Measurements from ENCODE around the gene TBC1D17. TPM values are rescaled to one million over a fixed set of nuclear protein-coding genes. Genes with fewer than 3 reads are reported as not detected.
A peak's percentile ranks its signal among the peaks of the same experiment; 100 is the strongest.

Gene TBC1D17
- polyA plus RNA-seq, 6 donors from 2014 or later, result 10.5 to 20.6 (median 12.3) TPM

GRCh38 chr19:49869009-49869483, 8.5 kb upstream of the TBC1D17 start:
- Mint-ChIP-seq H3K27ac (peak overlapping the region in 1 of 6 donors; percentile 100), H3K4me3 (no peak overlapping the region), H3K36me3 (no peaks in the 10 kb centered on the region), H3K4me1 (peaks cover 30 to 62% (median 46%) of the 10 kb centered on the region in 3 donors), H3K27me3 (no peaks in the 10 kb centered on the region), H3K9me3 (peaks cover 0 to 2% (median 0%) of the 10 kb centered on the region in 7 donors)
- ATAC-seq (ENCODE audit: low read depth in 2 of 2) (peak in 1 of 2 donors; percentile 2), DNase-seq (no peak)

DNA sequence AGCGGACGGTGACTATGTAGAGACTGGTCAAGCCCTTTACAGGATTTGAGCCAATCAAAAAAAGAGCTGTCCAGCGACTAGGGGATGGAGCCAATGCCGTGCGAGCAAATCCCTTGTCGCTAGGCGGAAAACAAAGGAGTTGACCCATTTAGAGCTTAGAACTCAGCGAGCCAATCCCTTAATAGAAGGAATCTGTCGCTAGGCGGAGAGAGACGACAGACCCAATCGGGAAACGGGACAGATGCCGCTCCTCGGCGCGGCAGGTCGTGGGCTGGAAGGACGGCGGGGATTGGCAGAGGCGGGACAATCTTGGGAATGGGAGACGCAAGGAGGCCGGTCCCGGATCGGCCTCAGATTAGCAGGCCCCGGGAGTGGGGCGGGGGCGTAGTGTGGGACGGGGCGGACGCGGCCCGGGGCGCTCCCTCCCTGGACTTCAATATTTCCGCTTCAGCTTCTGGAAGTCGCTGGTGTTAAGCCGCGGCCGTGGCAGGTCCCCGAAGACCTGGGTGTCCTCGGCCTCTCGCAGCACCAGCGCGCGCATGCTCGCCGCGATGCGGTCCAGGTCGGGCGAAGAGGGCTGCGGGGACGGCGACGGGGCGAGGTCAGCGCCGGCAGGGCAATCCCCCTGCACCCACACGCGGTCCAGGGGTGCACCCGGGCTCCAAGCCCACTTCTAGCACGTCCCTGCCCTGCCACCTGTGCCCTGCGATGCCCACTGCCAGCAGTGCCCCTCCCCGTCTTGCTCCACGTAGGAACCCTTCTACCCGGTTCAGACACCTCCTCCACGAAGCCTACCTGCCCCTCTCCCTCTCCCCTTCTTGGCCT, 7.8 kb upstream of the TBC1D17 start:
- peak overlapping the region in 1 of 8 donors; percentile 91 for H3K4me3 Mint-ChIP-seq
- ATAC-seq (ENCODE audit: low read depth in 2 of 2) (peak; percentile 72 to 73), DNase-seq (peak; percentile 94)
- peaks cover 25 to 55% (median 46%) of the 10 kb centered on the region in 3 donors for H3K4me1 Mint-ChIP-seq
- no peaks in the 10 kb centered on the region for H3K36me3 Mint-ChIP-seq
- peak overlapping the region in 1 of 6 donors; percentile 91 for H3K27ac Mint-ChIP-seq
- H3K9me3 Mint-ChIP-seq, result peaks cover 0 to 2% (median 0%) of the 10 kb centered on the region in 7 donors
- no peaks in the 10 kb centered on the region for H3K27me3 Mint-ChIP-seq

- ATAC-seq (ENCODE audit: low read depth in 2 of 2), result no peak
- Mint-ChIP-seq H3K4me3 (peak overlapping the region in 2 of 8 donors; percentile 26 to 91), H3K9me3 (peaks cover 0 to 2% (median 0%) of the 10 kb centered on the region in 7 donors)
Observed at GRCh38 chr19:49870309-49870901, 7.1 kb upstream of the TBC1D17 start.

DNA sequence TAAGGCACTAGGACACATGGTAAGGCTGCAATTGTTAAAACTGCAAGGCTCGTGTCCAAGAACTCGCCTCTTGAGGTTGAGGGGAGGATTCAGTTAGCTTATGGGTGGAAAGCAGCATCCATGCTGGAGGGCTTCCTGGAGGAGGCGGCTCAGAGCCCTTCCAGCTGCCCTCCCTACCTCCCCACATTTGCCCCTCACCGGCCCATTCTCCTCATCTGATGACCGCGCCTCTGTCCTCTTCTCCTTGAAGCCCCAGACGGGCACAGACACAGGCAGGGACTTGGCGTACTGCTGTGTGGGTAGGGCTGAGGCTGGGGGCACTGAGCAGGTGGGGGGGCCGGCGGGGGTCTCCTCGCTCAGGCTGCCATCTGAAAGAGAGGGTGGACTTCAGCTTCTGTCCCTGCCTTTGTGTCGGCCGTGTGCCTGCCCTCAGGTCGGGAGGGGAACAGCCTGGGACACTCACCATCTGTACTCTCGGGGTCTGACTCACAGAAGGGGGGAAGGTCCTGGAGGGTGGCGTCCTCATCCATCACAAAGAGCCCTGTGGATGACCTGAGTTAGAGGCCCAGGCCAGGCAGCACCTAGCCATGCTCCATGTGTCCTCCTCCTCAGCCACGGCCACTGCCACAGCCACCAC, 6.0 kb upstream of the TBC1D17 start:
- Mint-ChIP-seq H3K27ac (peak overlapping the region in 3 of 6 donors; percentile 2 to 75 (median 54)), H3K9me3 (peaks cover 0 to 2% (median 0%) of the 10 kb centered on the region in 7 donors), H3K4me3 (peak overlapping the region in 7 of 8 donors; percentile 5 to 91 (median 57)), H3K4me1 (peaks cover 24 to 52% (median 41%) of the 10 kb centered on the region in 3 donors), H3K36me3 (no peaks in the 10 kb centered on the region), H3K27me3 (no peaks in the 10 kb centered on the region)
- ATAC-seq (ENCODE audit: low read depth in 2 of 2) (no peak), DNase-seq (no peak)

More at GRCh38 chr19:49870309-49870901, 7.1 kb upstream of the TBC1D17 start:
- H3K4me1 Mint-ChIP-seq, result peaks cover 27 to 56% (median 45%) of the 10 kb centered on the region in 3 donors
- no peak for DNase-seq
- no peaks in the 10 kb centered on the region for H3K27me3 Mint-ChIP-seq
- no peaks in the 10 kb centered on the region for H3K36me3 Mint-ChIP-seq
- peak overlapping the region in 2 of 6 donors; percentile 64 to 91 for H3K27ac Mint-ChIP-seq

DNA sequence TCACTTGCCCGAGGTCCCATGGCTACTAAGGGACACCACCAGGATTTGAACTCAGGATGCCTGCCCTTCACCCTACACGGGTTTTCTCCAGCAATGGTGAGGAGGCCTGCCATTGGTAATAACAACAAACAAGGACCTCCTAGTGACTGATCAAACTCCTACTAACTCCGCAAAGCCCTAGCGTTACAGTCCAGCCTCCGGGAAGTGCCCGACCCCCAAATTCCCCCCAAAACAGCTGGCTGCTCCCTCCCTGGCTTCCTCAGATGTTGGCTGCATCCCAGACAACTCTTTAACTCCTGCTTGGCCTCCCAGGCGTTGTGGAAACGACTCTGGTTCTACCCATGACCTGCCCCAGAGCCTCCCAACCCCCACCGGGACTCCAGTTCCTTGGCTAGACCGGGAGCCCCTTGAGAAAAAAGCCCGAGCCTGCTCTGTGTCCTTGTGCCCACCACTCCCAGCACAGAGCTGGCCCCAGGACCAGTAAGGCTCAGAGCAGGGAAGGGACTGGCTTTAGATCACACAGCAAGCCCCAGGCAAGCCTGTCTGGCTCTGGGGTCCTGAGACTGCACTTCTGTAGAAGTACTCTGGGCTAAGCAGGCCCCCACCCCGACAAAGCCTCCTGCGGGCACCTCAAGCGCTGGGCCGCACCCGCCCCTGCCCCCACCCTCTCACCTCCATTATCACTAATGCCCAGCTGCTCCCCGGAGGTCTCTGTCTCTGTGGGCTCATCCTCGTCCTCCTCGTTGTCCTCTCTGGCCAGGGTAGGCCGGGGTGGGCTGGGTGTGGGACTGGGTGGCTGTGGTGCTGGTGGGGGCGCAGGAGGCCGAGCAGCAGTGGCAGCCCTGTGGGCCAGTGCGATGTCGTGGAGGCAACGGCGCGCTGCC, 5.0 kb upstream of the TBC1D17 start:
- H3K4me3 Mint-ChIP-seq, result peak overlapping the region in 6 of 8 donors; percentile 5 to 86 (median 65)

DNA sequence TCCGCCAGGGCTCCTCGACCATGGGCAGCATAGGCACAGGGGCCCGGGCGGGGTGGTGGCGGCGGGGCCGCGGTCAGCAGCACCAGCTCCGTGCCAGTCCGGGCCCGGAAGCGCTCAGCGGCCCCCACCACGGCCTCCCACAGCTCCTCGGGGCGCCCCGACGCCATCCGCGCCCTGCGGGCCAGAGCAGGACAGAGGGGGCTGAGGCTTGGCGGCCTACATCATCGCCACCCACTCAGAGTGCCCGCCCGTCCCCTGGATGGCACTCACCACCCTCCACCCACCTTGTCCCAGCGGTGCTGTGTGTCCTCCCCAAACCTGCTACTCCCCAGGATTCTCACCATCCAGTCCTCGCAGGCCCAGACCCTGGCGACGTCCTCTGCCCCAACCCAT, 4.4 kb upstream of the TBC1D17 start:
- H3K27ac Mint-ChIP-seq, result no peak overlapping the region
- DNase-seq (no peak), ATAC-seq (ENCODE audit: low read depth in 2 of 2) (no peak)
- H3K4me3 Mint-ChIP-seq, result no peak overlapping the region
- peaks cover 0 to 1% (median 0%) of the 10 kb centered on the region in 7 donors for H3K9me3 Mint-ChIP-seq
- H3K36me3 Mint-ChIP-seq, result no peaks in the 10 kb centered on the region
- peaks cover 14 to 42% (median 31%) of the 10 kb centered on the region in 3 donors for H3K4me1 Mint-ChIP-seq
- H3K27me3 Mint-ChIP-seq, result no peaks in the 10 kb centered on the region

More for the DNA sequence above, 5.0 kb upstream of the TBC1D17 start:
- no peak for DNase-seq
- Mint-ChIP-seq H3K27ac (peak overlapping the region in 4 of 6 donors; percentile 2 to 37 (median 20)), H3K36me3 (no peaks in the 10 kb centered on the region), H3K4me1 (peaks cover 15 to 45% (median 34%) of the 10 kb centered on the region in 3 donors), H3K27me3 (no peaks in the 10 kb centered on the region), H3K9me3 (peaks cover 0 to 2% (median 0%) of the 10 kb centered on the region in 7 donors)
- no peak for ATAC-seq (ENCODE audit: low read depth in 2 of 2)

- Mint-ChIP-seq H3K4me1 (peaks cover 16 to 40% (median 36%) of the 10 kb centered on the region in 3 donors), H3K36me3 (no peaks in the 10 kb centered on the region), H3K27ac (no peak overlapping the region), H3K9me3 (no peaks in the 10 kb centered on the region), H3K27me3 (no peaks in the 10 kb centered on the region), H3K4me3 (peak overlapping the region in 4 of 8 donors; percentile 31 to 54 (median 42))
- ATAC-seq (ENCODE audit: low read depth in 2 of 2) (no peak), DNase-seq (no peak)
Observed at GRCh38 chr19:49873834-49874233, 3.7 kb upstream of the TBC1D17 start.

DNA sequence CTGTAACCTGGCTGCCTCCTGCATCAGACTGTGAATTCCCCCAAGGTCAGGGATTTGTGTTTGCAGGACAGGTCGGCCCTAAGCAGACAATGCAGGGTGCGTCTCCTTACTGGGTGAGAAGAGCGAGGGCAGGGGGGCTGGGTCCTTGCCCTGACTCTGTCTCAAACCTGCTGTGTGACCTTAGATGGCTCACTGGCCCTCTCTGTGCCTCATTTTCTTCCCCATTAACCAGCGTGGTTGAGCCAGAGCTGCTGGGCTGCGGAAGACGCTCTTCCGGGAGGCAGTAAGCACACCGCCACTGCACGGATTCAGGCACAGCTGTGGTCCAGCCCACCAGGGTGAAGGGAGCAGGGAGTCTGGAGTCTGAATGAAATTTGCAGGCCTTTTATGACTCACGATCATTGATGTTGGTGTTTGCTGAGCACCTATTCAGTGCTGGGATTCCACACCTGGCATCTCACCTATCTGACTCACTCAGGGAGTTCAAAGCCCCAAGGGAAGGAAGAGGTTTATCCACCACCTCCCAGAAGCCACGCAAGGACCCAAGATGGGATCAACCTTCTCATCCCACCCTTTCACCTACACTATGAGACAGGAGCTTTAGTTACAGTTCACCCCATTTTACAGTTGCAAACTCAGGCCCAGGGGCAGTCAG, 2.9 kb upstream of the TBC1D17 start:
- ATAC-seq (ENCODE audit: low read depth in 2 of 2), result no peak
- no peaks in the 10 kb centered on the region for H3K9me3 Mint-ChIP-seq
- no peaks in the 10 kb centered on the region for H3K36me3 Mint-ChIP-seq
- H3K4me1 Mint-ChIP-seq, result peaks cover 21 to 43% (median 41%) of the 10 kb centered on the region in 3 donors
- H3K27me3 Mint-ChIP-seq, result no peaks in the 10 kb centered on the region
- no peak for DNase-seq
- peak overlapping the region in 3 of 6 donors; percentile 54 to 61 (median 56) for H3K27ac Mint-ChIP-seq
- H3K4me3 Mint-ChIP-seq, result peak overlapping the region in 2 of 8 donors; percentile 31 to 61

DNA sequence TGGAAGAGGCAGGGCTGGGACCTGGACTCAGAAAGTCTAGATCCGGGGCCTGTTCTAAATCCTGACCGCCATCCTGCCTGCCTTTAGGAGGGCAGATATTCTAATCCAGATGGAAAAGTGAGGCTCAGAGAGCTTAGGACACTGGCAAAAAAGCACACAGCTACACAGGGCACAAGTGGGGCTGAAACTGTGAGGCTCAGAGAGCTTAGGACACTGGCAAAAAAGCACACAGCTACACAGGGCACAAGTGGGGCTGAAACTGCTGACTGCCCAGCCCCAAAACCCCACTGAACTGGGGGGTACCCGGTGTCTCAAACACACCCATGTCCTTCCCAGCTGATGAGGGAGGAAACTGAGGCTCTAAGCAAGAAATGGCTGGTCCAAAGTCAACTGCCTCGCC, 2.3 kb upstream of the TBC1D17 start:
- Mint-ChIP-seq H3K9me3 (no peaks in the 10 kb centered on the region), H3K36me3 (no peaks in the 10 kb centered on the region), H3K4me1 (peaks cover 19 to 41% (median 39%) of the 10 kb centered on the region in 3 donors), H3K27me3 (no peaks in the 10 kb centered on the region), H3K4me3 (peak overlapping the region in 1 of 8 donors; percentile 61), H3K27ac (peak overlapping the region in 3 of 6 donors; percentile 19 to 72 (median 61))
- DNase-seq (no peak), ATAC-seq (ENCODE audit: low read depth in 2 of 2) (no peak)

DNA sequence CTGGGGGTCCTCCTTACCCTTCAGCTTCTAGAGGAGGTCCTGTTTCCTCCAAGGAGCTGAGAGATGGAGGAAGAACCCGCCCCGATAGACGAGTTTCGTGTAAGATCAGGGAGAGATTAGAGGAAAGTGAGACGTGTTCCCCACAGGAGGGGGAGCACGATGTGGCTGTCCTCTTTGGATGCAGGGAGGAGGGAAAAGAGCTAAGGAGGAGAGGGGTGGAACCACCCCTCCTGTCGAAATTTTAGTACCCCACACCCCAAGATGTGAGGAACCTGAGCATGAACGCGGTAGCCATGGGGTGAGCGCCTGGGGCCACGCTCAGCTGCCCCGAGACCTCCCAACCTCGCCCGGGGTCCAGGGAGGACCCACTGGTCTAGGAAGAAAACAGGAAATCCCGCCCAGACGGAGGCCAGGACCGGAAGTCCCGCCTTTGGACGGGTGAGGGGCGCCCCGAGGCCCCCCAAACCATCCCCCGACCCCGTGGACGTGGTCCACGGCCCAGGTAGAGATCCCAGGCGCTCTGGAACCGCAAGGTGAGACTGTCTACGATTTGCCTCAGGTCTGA, 1.6 kb upstream of the TBC1D17 start:
- H3K4me3 Mint-ChIP-seq, result no peak overlapping the region
- no peaks in the 10 kb centered on the region for H3K36me3 Mint-ChIP-seq
- H3K9me3 Mint-ChIP-seq, result no peaks in the 10 kb centered on the region
- ATAC-seq (ENCODE audit: low read depth in 2 of 2) (no peak), DNase-seq (peak; percentile 39)
- peaks cover 18 to 34% (median 32%) of the 10 kb centered on the region in 3 donors for H3K4me1 Mint-ChIP-seq
- no peaks in the 10 kb centered on the region for H3K27me3 Mint-ChIP-seq
- peak overlapping the region in 2 of 6 donors; percentile 70 to 96 for H3K27ac Mint-ChIP-seq

DNA sequence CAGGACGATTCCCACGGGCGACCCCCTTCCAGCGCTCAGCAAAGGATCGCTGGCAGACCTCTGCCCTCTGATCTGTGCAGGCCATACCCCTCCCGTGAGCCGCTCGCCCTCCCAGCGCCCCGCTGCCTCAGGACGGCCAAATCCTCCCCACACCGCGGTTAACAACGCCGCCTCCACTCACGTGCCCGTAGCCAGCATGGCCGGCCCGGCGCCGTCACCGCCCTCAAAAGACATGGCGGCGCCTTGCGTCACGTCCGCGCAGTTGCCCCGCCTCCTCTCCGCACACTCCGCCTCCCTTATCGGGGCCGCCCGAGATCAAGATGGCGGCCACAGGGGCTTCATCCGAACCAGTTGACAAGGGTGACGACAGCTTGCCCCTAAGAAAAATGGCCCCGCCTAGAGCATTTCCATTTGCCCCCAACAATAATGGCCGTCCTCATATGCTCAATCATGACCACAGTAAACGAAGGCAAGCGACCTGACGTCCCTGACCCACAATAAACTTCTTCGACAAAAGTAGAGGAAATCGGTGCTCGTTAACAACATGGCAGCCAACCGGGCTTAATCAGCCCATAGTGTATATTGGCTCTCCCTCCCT, 981 bp upstream of the TBC1D17 start:
- DNase-seq, result peak; percentile 98
- Mint-ChIP-seq H3K27ac (no peak overlapping the region), H3K4me3 (no peak overlapping the region), H3K4me1 (peaks cover 18 to 32% (median 31%) of the 10 kb centered on the region in 3 donors), H3K36me3 (peaks cover 0 to 3% of the 10 kb centered on the region in 2 donors), H3K9me3 (no peaks in the 10 kb centered on the region), H3K27me3 (no peaks in the 10 kb centered on the region)
- ATAC-seq (ENCODE audit: low read depth in 2 of 2), result peak; percentile 57 to 59
